ENCODE results near the gene KIRREL3.

- TF ChIP-seq POLR2A (IDR thresholded peaks at IDR 0.05) = no peak
- TF ChIP-seq CTCF (IDR thresholded peaks at IDR 0.05) = no peak
- no peak for TF ChIP-seq POLR2AphosphoS5 (IDR thresholded peaks at IDR 0.05)
These were observed 381.1 kb downstream of the KIRREL3 start for GRCh38 chr11:126619516-126619915.
